HG03095 (cell line): ENCODE data around the gene NBEAL2.

Experiments
- ATAC-seq: cut with Tn5 transposase; IDR thresholded peaks from one replicate; pipeline ENCODE4 v1.9.1; 2021; ENCODE audit warnings: moderate library complexity; ENCODE audit not compliant: unreplicated experiment

Gene NBEAL2

GRCh38 chr3:46978985-46979944 lies at the start of gene NBEAL2:
Gene NBEAL2, plus strand, starts transcription at chr3:46979666. Its CDS starts 196 bp downstream, at chr3:46979862.
- ATAC-seq = peak; percentile 73

GRCh38 chr3:46930166-46930944 lies 49.1 kb upstream of the NBEAL2 start:
- no peak for ATAC-seq

GRCh38 chr3:46930945-46931403 lies 48.5 kb upstream of the NBEAL2 start:
- no peak for ATAC-seq

GRCh38 chr3:46931631-46932331 lies 47.7 kb upstream of the NBEAL2 start:
- ATAC-seq = no peak

DNA sequence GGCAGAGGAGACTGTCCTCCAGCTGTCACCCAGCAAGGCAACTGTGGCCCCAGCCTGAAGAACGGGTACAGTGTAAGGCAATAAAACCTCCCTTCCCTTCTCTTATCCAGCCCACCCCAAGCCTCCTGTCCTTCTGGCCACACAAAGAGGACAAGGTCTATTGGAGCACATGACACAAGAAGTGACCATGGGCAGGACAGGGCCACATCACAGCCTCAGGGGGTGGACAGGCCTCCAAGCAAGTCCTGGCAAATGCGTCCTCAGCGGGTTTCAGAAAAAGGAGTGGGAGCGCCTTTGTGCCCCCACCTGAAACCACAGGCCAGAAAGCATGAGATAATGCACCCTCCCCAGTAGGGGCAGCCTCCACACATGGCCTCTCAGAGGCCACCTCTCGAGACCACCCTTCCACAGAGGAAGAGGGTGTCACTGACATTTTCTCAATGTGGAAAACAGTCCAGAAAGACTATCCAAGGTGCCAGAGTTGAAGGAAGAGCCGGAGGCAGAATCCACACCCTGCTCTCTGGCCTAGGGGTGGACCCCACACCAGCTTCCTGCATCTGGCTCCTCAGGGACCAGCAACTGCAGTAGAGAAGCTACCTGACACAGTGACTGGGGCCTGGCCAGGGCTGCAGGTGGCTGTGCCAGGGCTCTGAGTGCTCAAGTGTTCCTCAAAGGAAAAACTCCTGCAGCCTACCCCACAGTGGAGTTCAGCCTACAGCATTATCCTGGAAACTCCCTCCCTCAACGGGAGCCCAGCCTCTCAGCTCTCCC lies 46.8 kb upstream of the NBEAL2 start:
- no peak for ATAC-seq

GRCh38 chr3:46933261-46933660 lies 46.2 kb upstream of the NBEAL2 start:
- no peak for ATAC-seq

DNA sequence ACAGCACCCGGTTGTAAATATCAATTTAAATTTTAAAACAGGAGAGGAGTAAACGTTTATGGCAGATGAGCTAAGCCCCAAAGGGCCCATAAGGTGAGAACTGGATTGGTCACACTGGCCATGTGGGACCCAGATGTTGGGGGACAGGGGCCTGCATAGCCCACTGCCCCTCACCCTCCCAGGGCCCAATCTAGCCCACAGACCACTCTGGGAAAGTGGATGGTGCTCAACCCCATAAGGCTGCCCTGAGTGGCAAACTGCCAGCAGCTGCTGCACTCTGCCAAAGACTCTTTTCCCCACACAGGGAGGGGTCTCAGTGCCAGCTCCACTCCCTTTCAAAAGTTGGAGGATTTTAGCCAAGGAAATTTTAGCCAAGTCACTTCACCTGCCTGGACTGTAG lies 45.4 kb upstream of the NBEAL2 start:
- no peak for ATAC-seq

DNA sequence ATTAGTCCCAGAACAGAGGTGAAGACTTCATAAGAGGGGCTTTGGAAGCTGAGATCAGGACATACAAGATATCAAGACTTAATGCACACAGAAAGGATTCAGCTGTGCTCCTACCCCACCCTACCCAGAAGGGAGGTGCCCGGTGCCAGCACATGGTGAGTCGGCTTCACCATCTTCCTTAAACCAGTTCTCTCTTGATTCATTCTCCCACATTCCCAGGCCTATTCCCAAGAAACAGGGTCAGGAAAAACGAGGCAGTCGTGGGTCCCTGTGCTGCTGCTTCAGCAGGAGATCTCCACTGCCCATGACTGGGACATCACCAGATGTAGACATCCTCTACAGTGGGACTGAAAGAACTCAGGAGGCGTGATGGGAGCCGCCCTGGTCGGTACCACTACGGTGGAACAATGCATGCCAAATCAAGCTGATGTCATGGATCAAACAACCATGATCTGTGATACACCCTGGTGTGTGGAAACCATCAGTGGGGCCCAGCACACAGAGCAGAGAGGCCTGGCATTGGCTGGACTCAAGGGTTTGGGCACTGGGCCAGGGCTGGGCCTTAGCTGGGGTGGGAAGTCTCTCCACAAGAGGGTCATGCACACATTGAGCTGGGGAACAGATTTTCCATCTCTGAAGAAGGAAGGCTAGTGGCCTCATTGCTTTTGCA lies 44.8 kb upstream of the NBEAL2 start:
- no peak for ATAC-seq

DNA sequence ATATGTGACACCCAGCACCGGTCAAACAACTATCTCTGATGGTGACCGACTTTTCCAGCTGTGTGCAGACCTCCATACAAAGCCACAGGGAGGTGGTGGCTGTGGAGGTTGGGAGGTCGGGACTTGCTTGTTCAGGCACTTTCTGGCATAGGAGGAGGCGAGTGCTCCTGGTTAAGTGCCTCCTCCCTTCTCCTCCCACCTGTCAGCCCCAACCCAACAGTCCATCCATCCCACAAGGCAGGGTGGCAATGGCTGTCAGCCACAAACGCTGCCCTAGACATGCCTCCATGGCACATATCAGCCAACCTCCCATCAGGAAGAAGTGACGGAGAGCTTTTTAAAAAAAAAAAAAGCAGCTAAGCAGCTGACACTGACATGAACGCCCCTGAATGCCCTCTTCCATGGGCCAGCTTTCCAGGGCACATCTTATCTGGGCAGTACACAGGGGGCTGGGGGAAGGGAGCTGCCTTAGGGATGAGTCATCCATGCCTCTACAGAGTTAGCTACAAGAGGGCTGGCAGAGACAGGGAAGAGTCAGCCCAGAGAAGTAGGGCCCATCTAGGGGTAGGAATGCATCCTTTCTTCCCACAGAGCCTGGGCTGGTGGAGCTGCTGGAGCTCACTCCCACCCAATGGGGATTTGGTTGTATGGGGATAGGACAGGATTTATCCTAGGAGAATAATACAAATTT lies 44.2 kb upstream of the NBEAL2 start:
- ATAC-seq = no peak

DNA sequence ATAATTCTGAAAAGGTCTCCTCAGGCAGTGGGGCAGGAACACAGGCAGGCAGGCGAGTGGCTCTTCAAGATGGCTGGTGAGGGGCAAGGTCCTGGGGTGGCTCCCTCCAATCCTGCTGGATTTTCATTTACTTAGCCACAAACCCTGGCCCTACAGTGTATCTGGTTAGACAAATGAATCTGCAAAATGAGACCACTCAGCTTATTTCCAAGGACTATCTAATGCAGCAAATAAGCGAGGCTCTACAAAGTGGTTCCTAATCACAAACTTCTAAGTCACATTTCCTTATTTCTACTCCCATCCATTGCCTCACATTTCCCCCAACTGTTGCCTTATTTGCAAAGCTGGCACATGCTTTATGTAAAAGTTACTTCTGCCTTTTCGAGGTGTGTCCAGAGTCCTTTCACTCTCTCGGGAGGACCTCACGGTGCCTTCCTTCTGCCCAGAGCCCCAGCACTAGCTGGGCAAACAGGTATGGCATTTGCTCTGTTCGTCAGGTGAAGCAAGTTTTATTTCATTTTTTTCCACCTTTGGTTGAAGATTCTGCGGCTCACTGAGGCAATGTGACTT lies 43.4 kb upstream of the NBEAL2 start:
- no peak for ATAC-seq

DNA sequence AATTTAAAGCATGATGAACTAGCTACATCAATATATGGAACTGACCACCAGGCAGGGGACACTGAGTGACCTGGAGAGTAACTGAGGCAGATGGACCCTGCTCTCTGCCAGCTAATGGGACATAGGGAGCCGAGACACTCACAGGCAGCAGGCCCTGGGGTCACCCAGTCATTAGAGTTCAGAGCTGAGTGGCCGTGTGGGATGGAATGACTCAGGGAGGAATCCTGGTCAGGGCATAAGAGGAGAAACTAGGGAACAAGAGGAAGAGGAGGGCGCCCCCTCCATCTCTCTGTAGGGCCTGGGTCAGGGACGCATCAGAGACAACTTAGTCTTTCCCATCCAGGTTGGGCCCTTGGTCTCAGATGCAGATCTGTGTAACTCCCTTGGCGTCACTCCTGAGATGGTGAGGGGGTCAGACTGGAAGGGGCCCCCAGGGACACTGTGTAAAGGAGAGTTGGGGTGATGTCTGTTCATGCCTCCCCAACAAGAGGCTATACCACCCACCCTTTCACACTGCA lies 42.7 kb upstream of the NBEAL2 start:
- no peak for ATAC-seq

GRCh38 chr3:46938118-46938517 lies 41.3 kb upstream of the NBEAL2 start:
- no peak for ATAC-seq

GRCh38 chr3:46939578-46940445 lies 39.7 kb upstream of the NBEAL2 start:
- no peak for ATAC-seq

DNA sequence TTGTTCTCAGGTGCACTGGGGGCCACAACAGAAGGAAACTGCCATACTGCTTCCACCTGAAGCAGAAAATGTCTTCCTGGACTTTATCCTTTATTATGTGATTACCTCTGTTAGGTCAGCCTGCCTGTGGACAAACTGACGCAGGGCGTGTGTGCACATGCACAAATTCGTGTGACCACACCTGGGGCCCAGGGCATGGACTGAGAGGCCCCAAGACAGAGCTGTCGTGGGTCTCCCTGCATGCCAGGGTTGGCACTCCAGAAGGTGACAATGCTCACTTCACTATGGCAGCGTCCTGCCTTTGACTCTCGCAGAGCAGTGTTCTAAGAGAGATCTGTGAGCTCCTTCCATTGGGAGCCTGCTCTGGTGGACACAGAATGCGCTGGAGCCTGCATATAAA lies 37.4 kb upstream of the NBEAL2 start:
- no peak for ATAC-seq

DNA sequence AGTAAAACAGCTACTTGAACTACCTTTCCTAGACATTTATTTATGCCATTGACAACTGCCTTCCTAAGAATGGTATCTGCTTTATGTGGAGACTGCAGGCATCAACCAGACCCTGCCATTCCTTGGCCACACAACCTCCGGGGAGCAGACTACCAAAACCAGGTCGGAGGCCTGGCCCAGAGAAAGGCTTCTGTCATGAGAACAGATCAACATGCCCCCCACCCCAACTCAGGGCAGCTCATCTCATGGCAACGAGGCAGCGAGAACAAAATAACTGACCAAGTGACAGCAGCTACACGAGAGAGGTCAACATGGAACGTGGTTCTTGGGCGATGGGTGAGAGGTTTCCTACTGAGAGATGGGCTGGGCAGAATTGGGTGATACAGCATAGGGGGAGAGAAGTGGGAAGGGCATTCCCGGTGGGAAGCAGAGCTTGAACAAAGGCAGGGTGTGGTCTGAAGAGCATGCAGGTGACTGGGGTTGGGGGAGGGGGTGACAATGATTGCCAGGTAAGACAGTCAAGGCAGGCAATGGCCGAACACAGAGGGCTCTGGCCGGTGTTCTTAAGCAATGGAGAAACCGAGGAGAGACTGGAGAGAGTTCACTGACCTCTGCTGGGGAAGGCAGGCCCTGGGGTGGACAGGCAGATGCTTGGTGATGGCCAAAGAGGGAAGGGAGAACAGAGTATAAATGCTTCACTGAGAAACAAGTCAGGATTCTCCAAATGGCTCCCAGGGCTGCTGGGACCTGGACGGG lies 36.8 kb upstream of the NBEAL2 start:
- ATAC-seq = no peak

DNA sequence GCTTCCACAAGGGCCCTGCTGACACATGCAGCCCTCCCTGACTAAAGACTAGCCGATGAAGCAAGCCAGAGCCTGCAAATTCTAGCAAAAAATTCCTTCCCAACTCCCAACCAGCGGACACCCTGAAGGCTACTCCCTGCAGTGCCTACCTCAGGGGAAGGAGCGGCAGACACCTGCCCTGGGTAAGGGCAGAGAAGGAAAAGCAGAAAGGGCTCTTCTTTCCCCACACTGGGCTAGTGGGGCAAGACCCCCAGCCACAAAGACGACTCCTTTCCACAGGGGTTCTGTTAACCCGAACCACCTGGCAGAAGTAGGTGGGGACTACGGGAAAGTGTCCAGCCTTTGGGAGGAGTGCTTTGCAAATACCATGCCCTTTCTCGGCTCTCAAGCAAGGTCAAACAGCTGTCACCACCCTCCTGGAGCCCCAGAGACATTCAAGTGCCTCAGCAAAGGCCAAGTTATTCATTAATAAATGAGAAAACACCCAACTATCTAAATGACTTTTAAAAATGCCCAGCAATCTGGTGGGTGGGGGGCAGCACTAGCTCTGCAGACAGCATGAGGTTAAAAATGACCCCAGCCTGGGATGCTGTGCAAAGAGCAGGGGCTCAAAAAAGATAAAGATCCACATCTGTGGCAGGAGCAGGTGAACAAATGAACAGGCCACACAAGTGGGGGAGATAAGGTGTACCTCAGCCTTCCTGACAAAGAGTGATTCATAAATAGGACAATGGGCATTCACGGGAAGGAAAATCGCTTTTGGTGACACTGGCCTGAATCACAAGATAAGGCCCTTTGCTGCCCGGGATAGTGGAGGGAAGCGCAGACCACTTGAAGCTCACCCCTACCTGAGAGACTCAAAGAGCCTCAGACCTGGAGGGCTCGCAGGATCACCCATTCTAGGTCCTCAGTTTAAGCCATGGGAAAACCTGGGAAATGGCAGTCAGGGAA lies 36.0 kb upstream of the NBEAL2 start:
- ATAC-seq = no peak
